B cell (primary cell): ENCODE results near the gene MEF2C. TPM values are rescaled to one million over a fixed set of nuclear protein-coding genes. Genes with fewer than 3 reads are reported as not detected.

Source experiments
- ATAC-seq: fragments of 200-7000 bp; cut with Tn5 transposase; one replicate; pipeline ENCODE4 v1.10.0; 2021; ENCODE audit warnings: low read depth, mild to moderate bottlenecking, moderate number of reproducible peaks, moderate library complexity
- CTCF ChIA-PET: fragments of 350-600 bp; sonication (Branson Sonifier 250); formaldehyde crosslinking; loops from one replicate; lab custom pipeline; 2021; ENCODE audit warnings: antibody characterized with exemption, inconsistent platforms; lab: Charles Lee
- POLR2A ChIA-PET: fragments of 350-600 bp; sonication (Branson Sonifier 250); formaldehyde crosslinking; loops from one replicate; lab custom pipeline; 2021; ENCODE audit warnings: antibody characterized with exemption; lab: Charles Lee
- DNase-seq: peaks from one replicate; pipeline ENCODE4 v3.0.0; 2013
- H2AFZ ChIP-seq: 2 replicates; pipeline ENCODE4 v1.6.1; 2012; ENCODE audit warnings: mild to moderate bottlenecking, low read depth, low read length; ENCODE audit not compliant: insufficient read depth, poor library complexity, severe bottlenecking
- H3K27ac ChIP-seq, 2 donors: 1 replicate in 1 of 2; 2 replicates in 1 of 2; pipeline ENCODE4 v1.5.1; 2012 to 2013; ENCODE audit warnings: low read length in 2 of 2, mild to moderate bottlenecking in 2 of 2, moderate library complexity in 1 of 2
- H3K27me3 ChIP-seq, 4 experiments: fragments of 200-600 bp in 1 of 4; sonication (generic) in 1 of 4; replicated peaks in 1 of 4; 1 replicate in 2 of 4; 2 replicates in 2 of 4; pipeline versions ENCODE4 v1.6.1 to v1.7.0; 2013 to 2016; ENCODE audit warnings: low read length in 3 of 4, mild to moderate bottlenecking in 2 of 4, mixed read lengths in 1 of 4, moderate library complexity in 1 of 4; ENCODE audit not compliant: insufficient read depth in 4 of 4, control insufficient read depth in 3 of 4; ENCODE audit errors: control extremely low read depth in 1 of 4
- H3K36me3 ChIP-seq, 2 experiments: replicated peaks in 1 of 2; 1 replicate in 1 of 2; 2 replicates in 1 of 2; pipeline versions ENCODE4 v1.6.1 to v1.7.1; 2013; ENCODE audit warnings: low read length in 1 of 2; ENCODE audit not compliant: insufficient read depth in 2 of 2, control insufficient read depth in 1 of 2; ENCODE audit errors: control extremely low read depth in 1 of 2, extremely low read depth in 1 of 2
- H3K4me1 ChIP-seq, 2 donors: fragments of 200-600 bp in 1 of 2; sonication (generic) in 1 of 2; 1 replicate in 1 of 2; 2 replicates in 1 of 2; pipeline versions ENCODE4 v1.5.1 to v1.6.1; 2013 to 2017; ENCODE audit warnings: low read length in 2 of 2; ENCODE audit not compliant: control insufficient read depth in 2 of 2, insufficient read depth in 2 of 2
- H3K4me2 ChIP-seq: replicated peaks from 2 replicates; pipeline ENCODE3; 2012; ENCODE audit warnings: mild to moderate bottlenecking, low read depth, low read length; ENCODE audit not compliant: poor library complexity, severe bottlenecking
- H3K4me3 ChIP-seq, 5 experiments: fragments of 200-600 bp in 1 of 5; sonication (generic) in 1 of 5; 1 replicate in 3 of 5; 2 replicates in 2 of 5; pipeline versions ENCODE4 v1.5.1 to v1.7.0; 2011 to 2016; ENCODE audit warnings: low read length in 4 of 5, mild to moderate bottlenecking in 4 of 5, low read depth in 2 of 5, control low read depth in 1 of 5, moderate library complexity in 1 of 5; ENCODE audit not compliant: insufficient read depth in 1 of 5; ENCODE audit errors: control extremely low read depth in 1 of 5, extremely low read depth in 1 of 5
- H3K79me2 ChIP-seq: fragments of 200-600 bp; sonication (generic); one replicate; pipeline ENCODE4 v1.6.0; 2016; ENCODE audit warnings: low read length; ENCODE audit not compliant: control insufficient read depth, insufficient read depth
- H3K9ac ChIP-seq: fragments of 200-600 bp; sonication (generic); 2 replicates; pipeline ENCODE4 v1.6.1; 2017; ENCODE audit warnings: mild to moderate bottlenecking, low read length, moderate library complexity
- H3K9me3 ChIP-seq, 3 donors: one replicate each; pipeline versions ENCODE4 v1.6.1 to v1.7.1; 2013; ENCODE audit warnings: low read length in 2 of 3; ENCODE audit not compliant: control insufficient read depth in 2 of 3, insufficient read depth in 1 of 3; ENCODE audit errors: control extremely low read depth in 1 of 3
- H4K20me1 ChIP-seq: 2 replicates; pipeline ENCODE4 v1.6.0; 2012; ENCODE audit warnings: mild to moderate bottlenecking, low read length; ENCODE audit not compliant: insufficient read depth, control insufficient read depth, poor library complexity, severe bottlenecking
- H3K27ac Mint-ChIP-seq: one replicate; pipeline ENCODE4 v1.8.0; 2021; ENCODE audit warnings: mixed read lengths
- H3K27me3 Mint-ChIP-seq: one replicate; pipeline ENCODE4 v1.8.0; 2021; ENCODE audit warnings: mixed read lengths
- H3K4me1 Mint-ChIP-seq: one replicate; pipeline ENCODE4 v1.8.0; 2021; ENCODE audit warnings: mixed read lengths
- H3K4me3 Mint-ChIP-seq: one replicate; pipeline ENCODE4 v1.8.0; 2021; ENCODE audit warnings: mixed read lengths
- H3K9me3 Mint-ChIP-seq: one replicate; pipeline ENCODE4 v1.8.0; 2022; ENCODE audit warnings: mixed read lengths; ENCODE audit not compliant: insufficient read depth
- EZH2 ChIP-seq: IDR thresholded peaks from 2 replicates; pipeline ENCODE4 v1.6.1; 2012; ENCODE audit warnings: borderline replicate concordance, low read depth, mild to moderate bottlenecking, moderate library complexity, low read length; ENCODE audit not compliant: insufficient read depth, poor library complexity, severe bottlenecking
- WGBS: methylation state at CpG from one replicate; pipeline ENCODE4 v1.1.5; 2013; ENCODE audit warnings: missing lambda C conversion rate; ENCODE audit not compliant: insufficient coverage; 5-methylcytosine and 5-hydroxymethylcytosine counted together
- intact Hi-C: fragments of 100-400 bp; cut with micrococcal nuclease; formaldehyde crosslinking; loops from one replicate; pipeline ENCODE4 v1.10.0; 2022
- polyA plus RNA-seq: library from polyadenylated mRNA; depleted of rRNA; stranded (reverse); fragments of >200 nt; gene quantifications from 2 replicates; pipeline ENCODE4 v1.2.3, GENCODE V29; 2012
- total RNA-seq, 2 donors: library from RNA; stranded (reverse); fragments of 120-200 nt in 1 of 2; gene quantifications; 1 replicate in 1 of 2; 2 replicates in 1 of 2; pipeline versions ENCODE4 v1.2.3 to v1.2.4, GENCODE V29; 2013 to 2022
- TF ChIP-seq, protein P1 (sequence below): fragments of 200-600 bp; IDR thresholded peaks from one replicate; pipeline ENCODE4 v1.8.0; 2022; ENCODE audit warnings: antibody characterized with exemption, mild to moderate bottlenecking

The MEF2C gene
- total and polyA plus RNA-seq, 2 donors (not counting 1 experiment from before 2014, with no cell fraction given) = 97.4 to 354 TPM

DNA sequence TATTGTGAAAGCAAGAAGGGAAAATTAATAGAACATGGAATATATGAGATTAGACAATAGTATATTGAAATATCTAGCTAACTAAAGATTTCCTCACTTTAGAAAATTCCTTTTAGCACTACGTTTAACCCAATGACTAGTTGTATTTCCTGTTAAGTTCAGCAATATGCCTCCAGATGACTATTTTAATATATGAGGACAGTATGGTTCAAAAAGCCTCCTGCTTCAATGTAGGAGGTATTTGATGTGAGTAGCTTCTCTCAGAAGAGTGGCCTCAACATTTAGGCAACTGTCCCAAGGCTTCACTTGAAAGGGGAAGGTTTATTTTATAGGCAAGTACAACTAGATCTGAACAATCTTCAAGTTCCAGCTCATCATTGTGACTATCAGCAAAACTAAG lies 2.0 kb upstream of the MEF2C start:
- Histone ChIP-seq H3K27ac (peak overlapping the region; percentile 73 to 90), H3K9me3 (no peaks in the 10 kb centered on the region), H3K4me2 (peak overlapping the region; percentile 87), H4K20me1 (peaks cover 5% of the 10 kb centered on the region), H2AFZ (peak overlapping the region; percentile 82), H3K4me1 (peaks cover 27 to 31% of the 10 kb centered on the region in 2 donors), H3K79me2 (peaks cover 51% of the 10 kb centered on the region), H3K9ac (peak overlapping the region; percentile 85), H3K36me3 (no peaks in the 10 kb centered on the region), H3K4me3 (peak overlapping the region in 4 of 5 experiments; percentile 79 to 98 (median 86)), H3K27me3 (no peaks in the 10 kb centered on the region)
- no peaks in the 10 kb centered on the region for H3K27me3 Mint-ChIP-seq
- no CpG with 5 or more reads among the region's 1 CpG for WGBS
- no peak for TF ChIP-seq EZH2
- TF ChIP-seq, protein P1, sequence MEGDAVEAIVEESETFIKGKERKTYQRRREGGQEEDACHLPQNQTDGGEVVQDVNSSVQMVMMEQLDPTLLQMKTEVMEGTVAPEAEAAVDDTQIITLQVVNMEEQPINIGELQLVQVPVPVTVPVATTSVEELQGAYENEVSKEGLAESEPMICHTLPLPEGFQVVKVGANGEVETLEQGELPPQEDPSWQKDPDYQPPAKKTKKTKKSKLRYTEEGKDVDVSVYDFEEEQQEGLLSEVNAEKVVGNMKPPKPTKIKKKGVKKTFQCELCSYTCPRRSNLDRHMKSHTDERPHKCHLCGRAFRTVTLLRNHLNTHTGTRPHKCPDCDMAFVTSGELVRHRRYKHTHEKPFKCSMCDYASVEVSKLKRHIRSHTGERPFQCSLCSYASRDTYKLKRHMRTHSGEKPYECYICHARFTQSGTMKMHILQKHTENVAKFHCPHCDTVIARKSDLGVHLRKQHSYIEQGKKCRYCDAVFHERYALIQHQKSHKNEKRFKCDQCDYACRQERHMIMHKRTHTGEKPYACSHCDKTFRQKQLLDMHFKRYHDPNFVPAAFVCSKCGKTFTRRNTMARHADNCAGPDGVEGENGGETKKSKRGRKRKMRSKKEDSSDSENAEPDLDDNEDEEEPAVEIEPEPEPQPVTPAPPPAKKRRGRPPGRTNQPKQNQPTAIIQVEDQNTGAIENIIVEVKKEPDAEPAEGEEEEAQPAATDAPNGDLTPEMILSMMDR = no peak
- peak overlapping the region; percentile 98 for H3K4me3 Mint-ChIP-seq
- ChIA-PET CTCF (interaction anchor here (0.6 to 8.0 kb wide), 7 partner anchors 60 to 565 kb away, joined by 3 to 67 read pairs (median 3); no protein-coding TSS in a partner anchor), POLR2A (interaction anchor here (0.5 to 2.6 kb wide), 4 partner anchors 44 to 155 kb away, joined by 5 to 19 read pairs (median 8); no protein-coding TSS in a partner anchor)
- DNase-seq = peak; percentile 36
- no peaks in the 10 kb centered on the region for H3K9me3 Mint-ChIP-seq
- intact Hi-C loops = loop anchor here (5.0 to 10.0 kb wide), 4 partner anchors 427 to 1590 kb away; partner anchors contain the start of genes CETN3, MBLAC2 and POLR3G
- H3K27ac Mint-ChIP-seq = peak overlapping the region; percentile 86
- no peak for ATAC-seq
- H3K4me1 Mint-ChIP-seq = peaks cover 52% of the 10 kb centered on the region

DNA sequence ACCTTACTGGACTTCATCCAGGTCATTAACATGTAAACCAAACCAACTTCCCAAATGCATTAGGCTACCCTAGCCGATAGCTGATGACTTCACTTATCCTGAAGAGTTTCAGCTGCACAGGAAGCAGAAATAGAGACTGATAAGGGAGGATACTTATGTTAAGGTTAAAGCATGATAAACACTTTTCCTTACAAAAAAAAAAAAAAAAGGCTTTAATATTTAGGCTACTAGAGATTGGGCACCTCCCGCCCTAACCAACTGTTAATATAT lies 1.6 kb upstream of the MEF2C start:
- peak overlapping the region; percentile 79 to 99 (median 89) for H3K4me3 ChIP-seq
- H3K36me3 ChIP-seq = no peaks in the 10 kb centered on the region
- Mint-ChIP-seq H3K27me3 (no peaks in the 10 kb centered on the region), H3K4me3 (peak overlapping the region; percentile 98), H3K27ac (peak overlapping the region; percentile 97), H3K4me1 (peaks cover 52% of the 10 kb centered on the region), H3K9me3 (no peaks in the 10 kb centered on the region)
- no peaks in the 10 kb centered on the region for H3K9me3 ChIP-seq
- H2AFZ ChIP-seq = peak overlapping the region; percentile 82
- intact Hi-C loops = loop anchor here (5.0 to 10.0 kb wide), 7 partner anchors 388 to 1590 kb away; partner anchors contain the start of genes CETN3, MBLAC2 and POLR3G
- peak overlapping the region; percentile 85 for H3K9ac ChIP-seq
- H4K20me1 ChIP-seq = peaks cover 5% of the 10 kb centered on the region
- H3K4me2 ChIP-seq = peak overlapping the region; percentile 87
- ATAC-seq (no peak), DNase-seq (no peak)
- WGBS = no CpG with 5 or more reads among the region's 2 CpGs
- CTCF ChIA-PET = interaction anchor here (0.6 to 8.0 kb wide), 8 partner anchors 9 to 197 kb away, joined by 3 to 67 read pairs (median 4); no protein-coding TSS in a partner anchor
- no peaks in the 10 kb centered on the region for H3K27me3 ChIP-seq
- H3K27ac ChIP-seq = peak overlapping the region; percentile 73 to 90
- TF ChIP-seq, protein P1 = no peak
- no peak for TF ChIP-seq EZH2
- peaks cover 27 to 33% of the 10 kb centered on the region in 2 donors for H3K4me1 ChIP-seq
- peaks cover 51% of the 10 kb centered on the region for H3K79me2 ChIP-seq
- POLR2A ChIA-PET = interaction anchor here (0.5 to 2.6 kb wide), 5 partner anchors 43 to 556 kb away, joined by 5 to 19 read pairs (median 6); no protein-coding TSS in a partner anchor
